Amniotic epithelial cell (primary cell): Measurements from ENCODE around the gene NID2.

ENCODE experiments used
- DNase-seq: peaks from one replicate; pipeline ENCODE4 v3.0.0-alpha.2; 2010; ENCODE audit warnings: low read depth

NID2 gene, protein sequence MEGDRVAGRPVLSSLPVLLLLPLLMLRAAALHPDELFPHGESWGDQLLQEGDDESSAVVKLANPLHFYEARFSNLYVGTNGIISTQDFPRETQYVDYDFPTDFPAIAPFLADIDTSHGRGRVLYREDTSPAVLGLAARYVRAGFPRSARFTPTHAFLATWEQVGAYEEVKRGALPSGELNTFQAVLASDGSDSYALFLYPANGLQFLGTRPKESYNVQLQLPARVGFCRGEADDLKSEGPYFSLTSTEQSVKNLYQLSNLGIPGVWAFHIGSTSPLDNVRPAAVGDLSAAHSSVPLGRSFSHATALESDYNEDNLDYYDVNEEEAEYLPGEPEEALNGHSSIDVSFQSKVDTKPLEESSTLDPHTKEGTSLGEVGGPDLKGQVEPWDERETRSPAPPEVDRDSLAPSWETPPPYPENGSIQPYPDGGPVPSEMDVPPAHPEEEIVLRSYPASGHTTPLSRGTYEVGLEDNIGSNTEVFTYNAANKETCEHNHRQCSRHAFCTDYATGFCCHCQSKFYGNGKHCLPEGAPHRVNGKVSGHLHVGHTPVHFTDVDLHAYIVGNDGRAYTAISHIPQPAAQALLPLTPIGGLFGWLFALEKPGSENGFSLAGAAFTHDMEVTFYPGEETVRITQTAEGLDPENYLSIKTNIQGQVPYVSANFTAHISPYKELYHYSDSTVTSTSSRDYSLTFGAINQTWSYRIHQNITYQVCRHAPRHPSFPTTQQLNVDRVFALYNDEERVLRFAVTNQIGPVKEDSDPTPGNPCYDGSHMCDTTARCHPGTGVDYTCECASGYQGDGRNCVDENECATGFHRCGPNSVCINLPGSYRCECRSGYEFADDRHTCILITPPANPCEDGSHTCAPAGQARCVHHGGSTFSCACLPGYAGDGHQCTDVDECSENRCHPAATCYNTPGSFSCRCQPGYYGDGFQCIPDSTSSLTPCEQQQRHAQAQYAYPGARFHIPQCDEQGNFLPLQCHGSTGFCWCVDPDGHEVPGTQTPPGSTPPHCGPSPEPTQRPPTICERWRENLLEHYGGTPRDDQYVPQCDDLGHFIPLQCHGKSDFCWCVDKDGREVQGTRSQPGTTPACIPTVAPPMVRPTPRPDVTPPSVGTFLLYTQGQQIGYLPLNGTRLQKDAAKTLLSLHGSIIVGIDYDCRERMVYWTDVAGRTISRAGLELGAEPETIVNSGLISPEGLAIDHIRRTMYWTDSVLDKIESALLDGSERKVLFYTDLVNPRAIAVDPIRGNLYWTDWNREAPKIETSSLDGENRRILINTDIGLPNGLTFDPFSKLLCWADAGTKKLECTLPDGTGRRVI (N-terminal part only)

DNA sequence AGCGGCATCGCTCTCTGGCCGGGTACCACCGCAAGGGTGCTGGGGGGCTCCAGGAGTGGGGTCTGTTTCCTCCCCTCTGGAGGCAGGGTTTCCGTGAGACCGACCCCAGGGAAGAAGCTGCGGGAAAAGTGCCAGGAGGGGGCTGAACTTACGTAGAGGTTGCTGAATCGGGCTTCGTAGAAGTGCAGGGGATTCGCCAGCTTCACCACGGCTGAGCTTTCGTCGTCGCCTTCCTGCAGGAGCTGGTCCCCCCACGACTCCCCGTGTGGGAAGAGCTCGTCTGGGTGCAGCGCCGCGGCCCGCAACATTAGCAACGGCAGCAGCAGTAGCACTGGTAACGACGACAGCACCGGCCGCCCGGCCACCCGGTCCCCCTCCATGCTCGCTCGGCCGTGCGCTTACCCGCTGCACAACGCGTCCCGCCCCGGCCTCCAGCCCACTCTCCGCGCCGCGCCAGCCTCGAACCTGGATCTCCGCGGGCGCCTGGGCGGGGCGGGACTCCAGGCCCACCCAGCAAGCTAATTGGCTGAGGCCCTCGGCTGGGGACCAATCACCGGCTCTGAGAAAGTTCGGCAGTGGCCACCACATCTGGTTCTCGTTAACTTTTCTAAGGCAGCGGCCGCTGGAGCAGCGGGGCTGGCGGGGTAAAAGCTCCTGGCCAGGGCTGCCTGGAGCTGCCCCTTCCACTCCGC lies at the start of gene NID2:
Gene NID2 (minus strand): TSS at position 445 of the 692 bp plus-strand sequence. CDS start 65 bp downstream, at position 380.
- DNase-seq, result peak; percentile 86

DNA sequence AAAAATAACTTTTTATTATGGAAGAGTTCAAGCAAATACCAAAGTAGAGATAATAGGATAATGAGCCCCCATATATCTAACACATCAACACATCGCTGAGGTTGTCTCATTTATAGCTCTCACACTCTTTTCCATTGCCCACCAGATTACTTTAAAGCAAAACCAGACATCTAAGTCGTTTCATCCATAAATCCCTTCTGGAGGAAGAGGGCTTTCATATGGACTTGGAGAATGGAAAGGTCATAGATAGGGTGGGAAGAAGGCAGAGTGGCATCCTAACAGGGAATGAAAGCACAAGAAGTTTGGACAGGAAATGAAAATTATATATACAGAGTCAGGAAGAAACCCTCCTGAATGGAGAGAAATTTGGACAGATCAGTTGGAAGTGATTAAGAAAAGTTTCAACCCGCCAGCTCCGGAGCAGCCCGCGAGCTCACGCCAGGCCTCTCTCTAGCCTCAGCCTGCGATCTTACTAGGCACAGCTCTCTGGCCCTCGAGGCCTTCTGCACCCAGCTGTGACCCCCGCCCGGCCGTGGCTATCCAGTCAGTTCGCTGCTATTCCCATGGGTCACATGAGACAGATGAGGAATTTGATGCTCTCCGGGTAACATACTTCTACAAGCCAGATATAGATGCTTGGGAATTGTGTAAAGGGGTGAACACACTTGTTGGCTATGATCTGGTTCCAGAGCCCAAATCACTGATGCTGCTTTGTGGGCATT lies 48.4 kb upstream of the NID2 start:
- no peak for DNase-seq

- no peak for DNase-seq
These were observed 46.4 kb upstream of the NID2 start for GRCh38 chr14:52115286-52115685.

DNA sequence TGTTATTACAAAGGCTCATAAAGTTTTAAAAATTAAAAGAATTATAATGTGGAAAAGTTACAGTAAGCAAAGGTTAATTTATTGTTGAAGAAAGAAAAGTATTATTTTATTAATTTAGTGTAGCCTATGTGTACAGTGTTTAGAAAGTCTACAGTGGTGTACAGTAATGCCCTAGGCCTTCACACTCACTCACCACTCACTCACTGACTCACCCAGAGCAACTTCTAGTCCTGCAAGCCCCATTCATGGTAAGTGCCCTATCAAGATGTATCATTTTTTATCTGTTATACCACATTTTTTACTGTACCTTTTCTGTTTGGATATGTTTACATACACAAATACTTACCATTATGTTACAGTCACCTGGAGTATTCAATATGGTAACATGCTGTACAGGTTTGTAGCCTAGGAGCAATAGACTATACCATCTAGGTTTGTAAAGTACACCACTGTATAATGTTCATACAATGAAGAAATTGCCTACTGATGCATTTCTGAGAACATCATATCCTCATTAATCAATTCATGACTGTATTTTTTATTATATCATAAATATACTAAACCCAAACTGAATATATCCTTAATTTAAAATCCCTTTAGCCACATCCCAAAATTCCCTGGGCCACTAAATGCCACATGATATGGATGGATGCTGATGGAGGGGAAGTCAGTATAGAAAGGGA lies 43.6 kb upstream of the NID2 start:
- DNase-seq, result peak; percentile 73

DNA sequence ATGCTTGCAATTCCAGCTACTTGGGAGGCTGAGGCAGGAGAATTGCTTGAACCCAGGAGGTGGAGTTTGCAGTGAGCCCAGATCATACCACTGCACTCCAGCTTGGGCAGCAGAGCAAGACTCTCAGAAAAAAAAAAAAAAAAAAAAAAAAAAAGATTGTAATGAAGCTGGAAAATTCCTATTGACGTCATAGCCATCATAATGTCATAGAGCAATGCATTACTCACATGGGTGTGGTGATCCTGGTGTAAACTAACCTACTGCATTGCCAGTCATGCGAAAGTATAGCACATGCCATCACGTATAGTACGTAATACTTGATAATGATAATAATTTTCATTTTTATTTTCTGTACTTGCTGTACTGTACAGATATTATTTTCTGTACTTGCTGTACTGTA lies 42.7 kb upstream of the NID2 start:
- DNase-seq, result peak; percentile 80

DNA sequence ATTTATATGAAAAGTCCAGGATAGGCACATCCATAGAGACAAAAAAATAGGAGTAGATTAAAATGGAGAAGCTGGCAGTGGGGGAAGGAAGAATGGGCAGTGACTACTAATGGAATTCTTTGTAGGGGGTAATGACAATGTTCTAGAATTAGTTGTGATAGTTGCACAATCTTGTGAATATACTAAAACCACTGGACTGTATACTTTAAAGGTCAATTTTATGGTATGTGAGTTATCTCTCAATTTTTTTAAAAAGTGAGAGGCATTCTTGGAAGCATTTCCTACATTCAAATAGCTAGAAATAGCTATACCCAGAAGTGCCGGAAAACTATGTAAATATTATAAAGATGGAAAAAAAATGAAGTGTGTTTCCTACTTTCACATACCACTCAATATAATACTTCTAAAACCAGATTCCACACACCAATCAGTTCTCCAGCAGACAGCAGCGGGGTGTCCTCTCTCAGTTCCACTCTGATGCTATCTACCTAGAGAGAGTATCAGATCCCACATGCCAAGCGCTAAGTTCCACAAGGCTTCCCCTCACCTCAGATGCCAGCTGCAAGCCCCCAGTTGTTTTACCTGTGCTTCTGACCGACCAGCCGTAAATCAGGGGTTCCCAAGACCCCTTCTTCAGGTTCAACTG lies 41.7 kb upstream of the NID2 start:
- DNase-seq, result peak; percentile 61

- DNase-seq, result no peak
These were observed 40.0 kb upstream of the NID2 start for GRCh38 chr14:52108823-52109222.

DNA sequence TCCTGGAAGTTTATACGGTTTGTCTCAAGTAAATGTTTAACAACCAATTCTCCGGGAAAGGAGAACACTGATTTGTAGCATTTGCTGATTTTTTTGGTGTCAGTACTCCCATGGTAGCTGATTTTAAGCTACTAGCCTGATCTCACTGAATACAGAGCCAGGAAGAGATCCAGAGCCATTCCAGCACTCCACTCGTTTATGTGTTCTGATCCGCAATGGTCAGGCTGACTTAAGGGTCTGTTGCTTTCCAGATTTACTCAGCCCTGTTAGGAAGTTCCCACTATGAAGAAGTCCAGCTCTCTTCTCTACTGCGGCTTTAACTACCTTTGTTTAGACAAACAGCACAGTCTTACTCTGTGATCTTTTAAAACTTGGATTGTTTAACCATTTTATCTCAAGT lies 38.0 kb upstream of the NID2 start:
- DNase-seq, result no peak

DNA sequence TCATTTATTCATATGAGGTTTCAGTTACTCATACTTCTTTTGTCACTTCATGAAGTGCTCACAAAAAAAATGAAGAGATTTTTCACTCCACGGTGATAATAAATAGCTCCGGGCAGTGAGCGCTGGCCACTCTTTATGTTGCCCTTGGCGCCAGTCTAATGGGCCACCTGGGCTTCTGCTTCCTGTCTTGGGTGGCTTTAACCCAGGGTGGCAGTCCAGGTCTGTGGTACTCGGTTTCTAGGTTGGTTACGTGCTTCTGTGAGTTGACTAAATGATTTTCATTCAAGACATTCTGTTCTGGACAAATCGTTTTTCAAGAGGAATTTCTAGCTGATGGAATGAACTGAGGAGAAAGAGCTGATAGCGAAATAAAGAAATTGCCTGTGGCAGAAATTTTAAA lies 34.6 kb upstream of the NID2 start:
- DNase-seq, result no peak

- no peak for DNase-seq
These were observed 26.9 kb upstream of the NID2 start for GRCh38 chr14:52095794-52096193.

GRCh38 chr14:52095336-52095735 lies 26.5 kb upstream of the NID2 start:
- no peak for DNase-seq

GRCh38 chr14:52094546-52095271 lies 25.9 kb upstream of the NID2 start:
- DNase-seq, result no peak

DNA sequence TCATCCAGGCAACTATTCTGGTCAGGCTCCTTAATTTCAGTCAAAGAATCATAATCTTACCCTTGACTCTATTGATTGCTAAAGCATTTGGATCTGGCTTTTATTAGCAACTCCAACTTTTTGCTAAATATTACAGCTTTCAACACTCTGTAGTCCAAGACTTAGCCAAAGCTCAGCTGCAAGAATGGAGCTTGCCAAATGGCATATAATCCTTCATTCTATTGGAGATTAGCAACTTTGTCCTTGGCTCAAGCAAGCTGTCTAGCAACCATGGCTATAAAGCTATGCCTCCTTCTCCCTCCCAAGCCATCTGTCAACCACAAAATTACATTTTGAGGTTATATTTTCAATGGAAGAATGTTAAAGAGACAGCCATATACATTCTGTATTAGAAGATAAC lies 23.1 kb upstream of the NID2 start:
- DNase-seq, result peak; percentile 44

DNA sequence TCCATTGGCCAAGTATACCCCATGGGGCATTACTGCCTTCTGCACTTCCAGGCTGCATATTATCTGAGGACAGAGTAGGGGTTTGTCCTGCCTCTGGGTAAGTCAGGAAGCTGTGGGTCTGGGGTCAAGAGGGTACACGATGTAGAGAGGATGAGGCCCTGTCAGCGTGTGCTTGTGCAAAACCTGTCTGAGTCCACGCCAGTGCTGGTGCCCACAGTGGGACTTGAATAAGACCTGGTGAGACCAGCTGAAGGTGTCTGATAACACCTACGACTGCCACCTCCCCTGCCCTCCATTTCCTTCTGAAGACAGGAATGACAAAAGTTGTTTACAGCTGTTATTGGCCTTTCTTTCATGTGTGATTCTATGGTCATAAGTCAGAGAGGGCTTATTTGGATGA lies 22.1 kb upstream of the NID2 start:
- DNase-seq, result no peak

GRCh38 chr14:52089218-52089617 lies 20.4 kb upstream of the NID2 start:
- no peak for DNase-seq

DNA sequence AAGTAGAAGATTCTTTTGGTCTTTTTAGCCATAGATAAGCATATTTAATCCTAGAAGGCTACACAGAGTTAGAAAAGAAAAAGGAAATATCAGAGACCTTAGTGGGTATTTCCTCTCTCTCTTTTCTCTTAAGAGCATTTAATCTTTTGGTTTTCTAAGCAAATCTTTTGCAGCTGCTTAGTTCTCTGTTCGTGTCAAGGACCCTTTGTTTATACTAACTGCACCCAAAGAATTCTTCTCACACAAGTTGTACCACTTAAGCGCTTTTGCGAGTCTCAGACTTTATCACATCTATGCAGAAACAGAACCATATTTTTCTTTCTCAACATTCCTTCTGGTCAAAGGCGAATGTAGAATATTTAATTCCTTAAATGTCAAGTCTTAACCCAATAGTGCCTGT lies 17.9 kb upstream of the NID2 start:
- peak; percentile 91 for DNase-seq

DNA sequence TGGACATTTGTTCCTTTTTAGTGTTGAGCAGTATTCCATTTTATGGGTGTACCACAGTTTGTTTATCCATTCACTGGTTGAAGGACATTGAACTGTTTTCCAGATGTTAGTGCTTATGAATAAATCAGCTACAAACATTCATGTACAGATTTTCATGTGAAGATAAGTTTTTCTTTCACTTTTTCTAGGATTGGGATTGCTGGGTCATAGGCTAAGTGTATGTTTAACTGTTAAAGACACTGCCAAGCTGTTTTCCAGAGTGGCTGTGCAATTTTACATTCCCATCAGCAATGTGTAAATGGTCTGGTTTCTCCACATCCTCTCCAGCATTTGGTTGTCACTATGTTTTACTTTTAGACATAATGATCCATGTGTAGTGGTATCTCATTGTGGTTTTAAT lies 14.0 kb upstream of the NID2 start:
- DNase-seq, result no peak

GRCh38 chr14:52081964-52082363 lies 13.1 kb upstream of the NID2 start:
- no peak for DNase-seq
